GM23338 (cell line): Measurements from ENCODE around the gene THAP8. TPM values are rescaled to one million over a fixed set of nuclear protein-coding genes. Genes with fewer than 3 reads are reported as not detected.
A peak's percentile ranks its signal among the peaks of the same experiment; 100 is the strongest.

Experiments used
- ATAC-seq: fragments of 200-7000 bp; cut with Tn5 transposase; 3 replicates; pipeline ENCODE4 v1.9.1; 2020
- DNase-seq: peaks from one replicate; pipeline ENCODE4 v3.0.0-alpha.2; 2015; ENCODE audit warnings: low spot score
- H2AFZ ChIP-seq: fragments of 200-600 bp; sonication (generic); 2 replicates; pipeline ENCODE4 v1.8.0; 2016; ENCODE audit warnings: antibody characterized with exemption, mild to moderate bottlenecking, moderate library complexity
- H3F3A ChIP-seq: fragments of 200-600 bp; sonication (generic); replicated peaks from 2 replicates; pipeline ENCODE4 v1.8.0; 2017; ENCODE audit warnings: antibody characterized with exemption, mixed run types, low read depth
- H3K27ac ChIP-seq: fragments of 200-600 bp; sonication (generic); 2 replicates; pipeline ENCODE4 v1.6.1; 2016; ENCODE audit warnings: low read depth
- H3K27me3 ChIP-seq: fragments of 200-600 bp; sonication (generic); 2 replicates; pipeline ENCODE4 v1.8.0; 2016; ENCODE audit warnings: mild to moderate bottlenecking, mixed run types, moderate library complexity; ENCODE audit not compliant: insufficient read depth
- H3K36me3 ChIP-seq: fragments of 200-600 bp; sonication (generic); 2 replicates; pipeline ENCODE4 v1.8.0; 2016; ENCODE audit warnings: mild to moderate bottlenecking; ENCODE audit not compliant: insufficient read depth
- H3K4me1 ChIP-seq: fragments of 200-600 bp; sonication (generic); 2 replicates; pipeline ENCODE4 v1.8.0; 2016; ENCODE audit warnings: mild to moderate bottlenecking, moderate library complexity; ENCODE audit not compliant: insufficient read depth
- H3K4me2 ChIP-seq: fragments of 200-600 bp; sonication (generic); 2 replicates; pipeline ENCODE4 v1.7.1; 2017; ENCODE audit warnings: mixed run types
- H3K4me3 ChIP-seq: fragments of 200-600 bp; sonication (generic); 2 replicates; pipeline ENCODE4 v1.6.1; 2016; ENCODE audit warnings: mixed run types
- H3K79me2 ChIP-seq: fragments of 200-600 bp; sonication (generic); replicated peaks from 2 replicates; pipeline ENCODE4 v1.8.0; 2017; ENCODE audit warnings: mild to moderate bottlenecking; ENCODE audit not compliant: insufficient read depth
- H3K9me2 ChIP-seq: fragments of 200-600 bp; sonication (generic); 2 replicates; pipeline ENCODE4 v1.8.0; 2017; ENCODE audit not compliant: insufficient read depth
- H4K20me1 ChIP-seq: fragments of 200-600 bp; sonication (generic); replicated peaks from 2 replicates; pipeline ENCODE4 v1.8.0; 2017; ENCODE audit warnings: mild to moderate bottlenecking; ENCODE audit not compliant: insufficient read depth
- H3K27ac Mint-ChIP-seq: 2 replicates; pipeline ENCODE4 v1.8.0; 2020; ENCODE audit warnings: inconsistent platforms, mild to moderate bottlenecking, moderate library complexity, mixed read lengths
- H3K27me3 Mint-ChIP-seq: 3 replicates; pipeline ENCODE4 v1.8.0; 2022; ENCODE audit warnings: low read depth, mild to moderate bottlenecking, moderate library complexity, mixed read lengths, inconsistent platforms; ENCODE audit not compliant: insufficient read depth, poor library complexity
- H3K36me3 Mint-ChIP-seq: 3 replicates; pipeline ENCODE4 v1.8.0; 2021; ENCODE audit warnings: low read depth, mild to moderate bottlenecking, inconsistent platforms, moderate library complexity, mixed read lengths
- H3K4me1 Mint-ChIP-seq: 3 replicates; pipeline ENCODE4 v1.8.0; 2020; ENCODE audit warnings: mild to moderate bottlenecking, inconsistent platforms, mixed read lengths
- H3K4me3 Mint-ChIP-seq: 3 replicates; pipeline ENCODE4 v1.8.0; 2021; ENCODE audit warnings: moderate library complexity, mild to moderate bottlenecking, inconsistent platforms, mixed read lengths
- H3K9me3 Mint-ChIP-seq: 3 replicates; pipeline ENCODE4 v1.8.0; 2020; ENCODE audit warnings: moderate library complexity, mild to moderate bottlenecking, inconsistent platforms, mixed read lengths
- CREB1 ChIP-seq: fragments of 250-450 bp; sonication (Bioruptor Pico); IDR thresholded peaks from 2 replicates; pipeline ENCODE4 v1.5.0; 2020; ENCODE audit warnings: low read depth, mild to moderate bottlenecking, moderate library complexity
- CTCF ChIP-seq, 2 experiments: fragments of 200-600 bp in 1 of 2; sonication (generic) in 1 of 2; conservative IDR thresholded peaks; 2 replicates each; pipeline versions ENCODE4 v1.5.1 to v1.6.1; 2016 to 2017; ENCODE audit warnings: antibody characterized with exemption in 2 of 2, low read depth in 2 of 2, mild to moderate bottlenecking in 2 of 2, moderate library complexity in 1 of 2
- EZH2 ChIP-seq: fragments of 200-600 bp; sonication (generic); IDR thresholded peaks from one replicate; pipeline ENCODE4 v1.8.0; 2017; ENCODE audit warnings: antibody characterized with exemption, mild to moderate bottlenecking, low read depth; ENCODE audit not compliant: unreplicated experiment
- EZH2phosphoT487 ChIP-seq: fragments of 200-600 bp; sonication (generic); IDR thresholded peaks from one replicate; pipeline ENCODE4 v1.8.1; 2018; ENCODE audit warnings: antibody characterized with exemption; ENCODE audit not compliant: unreplicated experiment
- JUNB ChIP-seq: IDR thresholded peaks from one replicate; pipeline ENCODE4 v1.6.1; 2016; ENCODE audit warnings: antibody characterized with exemption; ENCODE audit not compliant: unreplicated experiment
- NANOG ChIP-seq: IDR thresholded peaks from 2 replicates; pipeline ENCODE4 v1.6.1; 2016; ENCODE audit warnings: antibody characterized with exemption, borderline replicate concordance
- POLR2AphosphoS5 ChIP-seq: IDR thresholded peaks from 2 replicates; pipeline ENCODE4 v1.6.1; 2016; ENCODE audit warnings: antibody characterized with exemption, low read depth
- STAT1 ChIP-seq: IDR thresholded peaks from one replicate; pipeline ENCODE4 v1.6.1; 2016; ENCODE audit warnings: antibody characterized with exemption; ENCODE audit not compliant: unreplicated experiment
- ZNF114 ChIP-seq: fragments of 250-450 bp; sonication (Bioruptor Pico); IDR thresholded peaks from 2 replicates; pipeline ENCODE4 v1.5.0; 2020; ENCODE audit warnings: mild to moderate bottlenecking, moderate library complexity
- ZNF331 ChIP-seq: fragments of 250-450 bp; sonication (Bioruptor Pico); IDR thresholded peaks from 2 replicates; pipeline ENCODE4 v1.5.0; 2020; ENCODE audit warnings: low read depth, mild to moderate bottlenecking, moderate library complexity
- polyA plus RNA-seq: library from polyadenylated mRNA; unstranded; fragments of >200 nt; fragmentation: Nextera tagmentation; extraction: Ambion mirVana; gene quantifications from 2 replicates; pipeline ENCODE4 v1.2.1, GENCODE V29; 2016
- total RNA-seq: library from RNA; depleted of rRNA; stranded (reverse); fragments of >200 nt; shearing (Covaris generic); gene quantifications from 2 replicates; pipeline ENCODE4 v1.2.3, GENCODE V29; 2014
- TF ChIP-seq, protein P1 (sequence below): fragments of 250-450 bp; sonication (Bioruptor Pico); IDR thresholded peaks from 2 replicates; pipeline ENCODE4 v1.5.0; 2020; ENCODE audit warnings: mild to moderate bottlenecking, moderate library complexity
- TF ChIP-seq, protein P2 (sequence below): IDR thresholded peaks from 2 replicates; pipeline ENCODE4 v1.6.1; 2016; ENCODE audit warnings: antibody characterized with exemption
- TF ChIP-seq, protein P3 (sequence below): IDR thresholded peaks from one replicate; pipeline ENCODE4 v1.6.1; 2018; ENCODE audit warnings: antibody characterized with exemption; ENCODE audit not compliant: unreplicated experiment

Gene THAP8
- total and polyA plus RNA-seq, 2 experiments from 2014 or later = 12.7 to 13.7 TPM

DNA sequence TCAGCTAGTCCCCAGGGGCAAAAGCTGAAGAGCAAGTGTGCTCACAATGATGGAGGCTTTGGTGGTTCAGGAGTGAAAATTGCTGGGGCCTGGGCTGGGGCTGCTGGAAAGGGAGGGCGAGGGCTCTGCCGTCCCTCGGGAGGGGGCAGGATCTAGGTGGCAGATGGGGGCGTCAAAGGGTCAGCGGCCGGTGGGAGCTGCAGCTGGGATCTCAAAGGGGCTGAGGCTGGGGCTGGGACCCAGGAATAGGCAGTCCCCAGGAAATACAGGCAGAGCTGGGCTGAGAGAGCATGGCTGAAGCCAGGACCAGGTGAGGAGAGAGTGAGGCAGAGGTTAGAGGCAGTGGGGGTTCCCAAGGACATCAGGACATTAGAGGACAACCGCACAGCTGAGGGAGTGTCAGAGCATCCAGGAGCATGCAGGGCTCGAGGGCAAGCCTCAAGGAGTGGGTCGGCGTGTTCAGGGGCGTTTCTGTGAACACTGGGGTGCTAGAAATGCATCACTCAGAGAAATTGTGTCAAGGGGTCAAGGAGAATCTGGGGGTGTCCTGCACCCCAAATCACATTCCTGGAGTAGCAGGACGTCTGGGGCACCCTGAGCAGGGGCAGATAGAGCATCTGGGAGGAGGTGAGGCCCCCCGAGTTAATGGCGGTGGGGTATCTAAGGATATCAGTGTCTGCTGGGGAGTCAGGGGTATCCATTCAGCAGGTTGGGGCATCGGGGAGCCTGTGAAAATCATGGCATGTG lies 44.3 kb downstream of the THAP8 start:
- H3K4me3 Mint-ChIP-seq = peak overlapping the region; percentile 77
- ATAC-seq (no peak; the same call in 2 of the 3 replicates), DNase-seq (no peak)
- H3K27ac ChIP-seq = no peak overlapping the region
- peak overlapping the region; percentile 85 for H3K4me3 ChIP-seq
- peaks cover 17% of the 10 kb centered on the region for H3K36me3 Mint-ChIP-seq
- H3K4me1 ChIP-seq = peaks cover 21% of the 10 kb centered on the region; the same call in 1 of the 2 replicates
- TF ChIP-seq JUNB = no peak
- TF ChIP-seq ZNF114 (CRISPR knock-in tag) = no peak
- TF ChIP-seq STAT1 = no peak
- TF ChIP-seq POLR2AphosphoS5 = no peak
- TF ChIP-seq, protein P1, sequence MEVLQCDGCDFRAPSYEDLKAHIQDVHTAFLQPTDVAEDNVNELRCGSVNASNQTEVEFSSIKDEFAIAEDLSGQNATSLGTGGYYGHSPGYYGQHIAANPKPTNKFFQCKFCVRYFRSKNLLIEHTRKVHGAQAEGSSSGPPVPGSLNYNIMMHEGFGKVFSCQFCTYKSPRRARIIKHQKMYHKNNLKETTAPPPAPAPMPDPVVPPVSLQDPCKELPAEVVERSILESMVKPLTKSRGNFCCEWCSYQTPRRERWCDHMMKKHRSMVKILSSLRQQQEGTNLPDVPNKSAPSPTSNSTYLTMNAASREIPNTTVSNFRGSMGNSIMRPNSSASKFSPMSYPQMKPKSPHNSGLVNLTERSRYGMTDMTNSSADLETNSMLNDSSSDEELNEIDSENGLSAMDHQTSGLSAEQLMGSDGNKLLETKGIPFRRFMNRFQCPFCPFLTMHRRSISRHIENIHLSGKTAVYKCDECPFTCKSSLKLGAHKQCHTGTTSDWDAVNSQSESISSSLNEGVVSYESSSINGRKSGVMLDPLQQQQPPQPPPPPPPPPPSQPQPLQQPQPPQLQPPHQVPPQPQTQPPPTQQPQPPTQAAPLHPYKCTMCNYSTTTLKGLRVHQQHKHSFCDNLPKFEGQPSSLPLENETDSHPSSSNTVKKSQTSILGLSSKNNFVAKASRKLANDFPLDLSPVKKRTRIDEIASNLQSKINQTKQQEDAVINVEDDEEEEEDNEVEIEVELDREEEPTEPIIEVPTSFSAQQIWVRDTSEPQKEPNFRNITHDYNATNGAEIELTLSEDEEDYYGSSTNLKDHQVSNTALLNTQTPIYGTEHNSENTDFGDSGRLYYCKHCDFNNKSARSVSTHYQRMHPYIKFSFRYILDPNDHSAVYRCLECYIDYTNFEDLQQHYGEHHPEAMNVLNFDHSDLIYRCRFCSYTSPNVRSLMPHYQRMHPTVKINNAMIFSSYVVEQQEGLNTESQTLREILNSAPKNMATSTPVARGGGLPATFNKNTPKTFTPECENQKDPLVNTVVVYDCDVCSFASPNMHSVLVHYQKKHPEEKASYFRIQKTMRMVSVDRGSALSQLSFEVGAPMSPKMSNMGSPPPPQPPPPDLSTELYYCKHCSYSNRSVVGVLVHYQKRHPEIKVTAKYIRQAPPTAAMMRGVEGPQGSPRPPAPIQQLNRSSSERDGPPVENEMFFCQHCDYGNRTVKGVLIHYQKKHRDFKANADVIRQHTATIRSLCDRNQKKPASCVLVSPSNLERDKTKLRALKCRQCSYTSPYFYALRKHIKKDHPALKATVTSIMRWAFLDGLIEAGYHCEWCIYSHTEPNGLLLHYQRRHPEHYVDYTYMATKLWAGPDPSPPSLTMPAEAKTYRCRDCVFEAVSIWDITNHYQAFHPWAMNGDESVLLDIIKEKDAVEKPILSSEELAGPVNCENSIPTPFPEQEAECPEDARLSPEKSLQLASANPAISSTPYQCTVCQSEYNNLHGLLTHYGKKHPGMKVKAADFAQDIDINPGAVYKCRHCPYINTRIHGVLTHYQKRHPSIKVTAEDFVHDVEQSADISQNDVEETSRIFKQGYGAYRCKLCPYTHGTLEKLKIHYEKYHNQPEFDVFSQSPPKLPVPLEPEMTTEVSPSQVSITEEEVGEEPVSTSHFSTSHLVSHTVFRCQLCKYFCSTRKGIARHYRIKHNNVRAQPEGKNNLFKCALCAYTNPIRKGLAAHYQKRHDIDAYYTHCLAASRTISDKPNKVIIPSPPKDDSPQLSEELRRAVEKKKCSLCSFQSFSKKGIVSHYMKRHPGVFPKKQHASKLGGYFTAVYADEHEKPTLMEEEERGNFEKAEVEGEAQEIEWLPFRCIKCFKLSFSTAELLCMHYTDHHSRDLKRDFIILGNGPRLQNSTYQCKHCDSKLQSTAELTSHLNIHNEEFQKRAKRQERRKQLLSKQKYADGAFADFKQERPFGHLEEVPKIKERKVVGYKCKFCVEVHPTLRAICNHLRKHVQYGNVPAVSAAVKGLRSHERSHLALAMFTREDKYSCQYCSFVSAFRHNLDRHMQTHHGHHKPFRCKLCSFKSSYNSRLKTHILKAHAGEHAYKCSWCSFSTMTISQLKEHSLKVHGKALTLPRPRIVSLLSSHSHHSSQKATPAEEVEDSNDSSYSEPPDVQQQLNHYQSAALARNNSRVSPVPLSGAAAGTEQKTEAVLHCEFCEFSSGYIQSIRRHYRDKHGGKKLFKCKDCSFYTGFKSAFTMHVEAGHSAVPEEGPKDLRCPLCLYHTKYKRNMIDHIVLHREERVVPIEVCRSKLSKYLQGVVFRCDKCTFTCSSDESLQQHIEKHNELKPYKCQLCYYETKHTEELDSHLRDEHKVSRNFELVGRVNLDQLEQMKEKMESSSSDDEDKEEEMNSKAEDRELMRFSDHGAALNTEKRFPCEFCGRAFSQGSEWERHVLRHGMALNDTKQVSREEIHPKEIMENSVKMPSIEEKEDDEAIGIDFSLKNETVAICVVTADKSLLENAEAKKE (CRISPR knock-in tag) = no peak
- TF ChIP-seq EZH2 = no peak
- TF ChIP-seq, protein P2, sequence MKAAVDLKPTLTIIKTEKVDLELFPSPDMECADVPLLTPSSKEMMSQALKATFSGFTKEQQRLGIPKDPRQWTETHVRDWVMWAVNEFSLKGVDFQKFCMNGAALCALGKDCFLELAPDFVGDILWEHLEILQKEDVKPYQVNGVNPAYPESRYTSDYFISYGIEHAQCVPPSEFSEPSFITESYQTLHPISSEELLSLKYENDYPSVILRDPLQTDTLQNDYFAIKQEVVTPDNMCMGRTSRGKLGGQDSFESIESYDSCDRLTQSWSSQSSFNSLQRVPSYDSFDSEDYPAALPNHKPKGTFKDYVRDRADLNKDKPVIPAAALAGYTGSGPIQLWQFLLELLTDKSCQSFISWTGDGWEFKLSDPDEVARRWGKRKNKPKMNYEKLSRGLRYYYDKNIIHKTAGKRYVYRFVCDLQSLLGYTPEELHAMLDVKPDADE = no peak
- TF ChIP-seq, protein P3, sequence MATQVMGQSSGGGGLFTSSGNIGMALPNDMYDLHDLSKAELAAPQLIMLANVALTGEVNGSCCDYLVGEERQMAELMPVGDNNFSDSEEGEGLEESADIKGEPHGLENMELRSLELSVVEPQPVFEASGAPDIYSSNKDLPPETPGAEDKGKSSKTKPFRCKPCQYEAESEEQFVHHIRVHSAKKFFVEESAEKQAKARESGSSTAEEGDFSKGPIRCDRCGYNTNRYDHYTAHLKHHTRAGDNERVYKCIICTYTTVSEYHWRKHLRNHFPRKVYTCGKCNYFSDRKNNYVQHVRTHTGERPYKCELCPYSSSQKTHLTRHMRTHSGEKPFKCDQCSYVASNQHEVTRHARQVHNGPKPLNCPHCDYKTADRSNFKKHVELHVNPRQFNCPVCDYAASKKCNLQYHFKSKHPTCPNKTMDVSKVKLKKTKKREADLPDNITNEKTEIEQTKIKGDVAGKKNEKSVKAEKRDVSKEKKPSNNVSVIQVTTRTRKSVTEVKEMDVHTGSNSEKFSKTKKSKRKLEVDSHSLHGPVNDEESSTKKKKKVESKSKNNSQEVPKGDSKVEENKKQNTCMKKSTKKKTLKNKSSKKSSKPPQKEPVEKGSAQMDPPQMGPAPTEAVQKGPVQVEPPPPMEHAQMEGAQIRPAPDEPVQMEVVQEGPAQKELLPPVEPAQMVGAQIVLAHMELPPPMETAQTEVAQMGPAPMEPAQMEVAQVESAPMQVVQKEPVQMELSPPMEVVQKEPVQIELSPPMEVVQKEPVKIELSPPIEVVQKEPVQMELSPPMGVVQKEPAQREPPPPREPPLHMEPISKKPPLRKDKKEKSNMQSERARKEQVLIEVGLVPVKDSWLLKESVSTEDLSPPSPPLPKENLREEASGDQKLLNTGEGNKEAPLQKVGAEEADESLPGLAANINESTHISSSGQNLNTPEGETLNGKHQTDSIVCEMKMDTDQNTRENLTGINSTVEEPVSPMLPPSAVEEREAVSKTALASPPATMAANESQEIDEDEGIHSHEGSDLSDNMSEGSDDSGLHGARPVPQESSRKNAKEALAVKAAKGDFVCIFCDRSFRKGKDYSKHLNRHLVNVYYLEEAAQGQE = no peak
- no peak for TF ChIP-seq CTCF (conservative IDR thresholded peaks at IDR 0.05; ENCODE audit: low read depth in 2 of 2)
- no peak for TF ChIP-seq NANOG
- no peak for TF ChIP-seq ZNF331 (CRISPR knock-in tag)
- TF ChIP-seq EZH2phosphoT487 = no peak
- TF ChIP-seq CREB1 (CRISPR knock-in tag) = no peak
- H3K79me2 ChIP-seq = peaks cover 4% of the 10 kb centered on the region
- H3K27ac Mint-ChIP-seq = peak overlapping the region; percentile 12; the same call in 1 of the 2 replicates
- peaks cover 31% of the 10 kb centered on the region for H3K4me1 Mint-ChIP-seq
- no peaks in the 10 kb centered on the region for H3F3A ChIP-seq
- H2AFZ ChIP-seq = no peak overlapping the region; the same call in 1 of the 2 replicates
- H3K27me3 Mint-ChIP-seq = peaks cover 21% of the 10 kb centered on the region
- H4K20me1 ChIP-seq = no peaks in the 10 kb centered on the region; the same call in 1 of the 2 replicates
- no peaks in the 10 kb centered on the region; the same call in 2 of the 3 replicates for H3K9me3 Mint-ChIP-seq
- no peaks in the 10 kb centered on the region for H3K9me2 ChIP-seq
- H3K36me3 ChIP-seq = 0 out of 2 replicates have a peak, but pooled peaks cover 5% of the 10 kb centered on the region
- H3K27me3 ChIP-seq = no peaks in the 10 kb centered on the region
- peak overlapping the region; percentile 85 for H3K4me2 ChIP-seq
